Measurements from ENCODE around the gene ZNF274.

DNA sequence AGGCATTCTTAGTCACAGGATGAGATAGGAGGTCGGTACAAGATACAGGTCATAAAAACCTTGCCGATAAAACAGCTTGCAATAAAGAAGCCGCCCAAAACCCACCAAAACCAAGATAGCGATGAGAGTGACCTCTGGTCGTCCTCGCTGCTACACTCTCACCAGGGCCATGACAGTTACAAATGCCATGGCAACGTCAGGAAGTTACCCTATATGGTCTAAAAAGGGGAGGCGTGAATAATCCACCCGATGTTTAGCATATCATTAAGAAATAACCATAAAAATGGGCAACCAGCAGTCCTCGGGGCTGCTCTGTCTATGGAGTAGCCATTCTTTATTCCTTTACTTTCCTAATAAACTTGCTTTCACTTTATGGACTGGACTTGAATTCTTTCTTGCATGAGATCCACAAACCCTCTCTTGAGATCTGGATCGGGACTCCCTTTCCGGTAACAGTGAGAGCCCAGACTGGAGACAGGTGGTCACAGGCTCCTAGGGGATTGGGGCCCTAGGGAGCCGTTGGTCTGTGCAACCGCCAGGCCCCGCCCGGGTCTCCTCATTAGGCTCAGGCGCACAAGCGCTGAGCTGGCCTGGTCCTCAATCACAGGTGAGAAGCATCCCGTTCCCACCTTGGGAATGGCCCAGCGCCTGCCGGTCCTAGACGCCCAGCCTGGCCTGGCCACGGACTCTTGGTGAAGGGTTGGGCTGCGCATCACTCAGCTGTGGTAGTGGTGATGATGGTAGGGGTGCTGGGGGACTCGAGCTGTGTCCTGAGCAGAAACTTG lies 34.9 kb downstream of the ZNF274 start:
- no peak for TF ChIP-seq EP300 (IDR thresholded peaks at IDR 0.05)
- TF ChIP-seq, protein P1, sequence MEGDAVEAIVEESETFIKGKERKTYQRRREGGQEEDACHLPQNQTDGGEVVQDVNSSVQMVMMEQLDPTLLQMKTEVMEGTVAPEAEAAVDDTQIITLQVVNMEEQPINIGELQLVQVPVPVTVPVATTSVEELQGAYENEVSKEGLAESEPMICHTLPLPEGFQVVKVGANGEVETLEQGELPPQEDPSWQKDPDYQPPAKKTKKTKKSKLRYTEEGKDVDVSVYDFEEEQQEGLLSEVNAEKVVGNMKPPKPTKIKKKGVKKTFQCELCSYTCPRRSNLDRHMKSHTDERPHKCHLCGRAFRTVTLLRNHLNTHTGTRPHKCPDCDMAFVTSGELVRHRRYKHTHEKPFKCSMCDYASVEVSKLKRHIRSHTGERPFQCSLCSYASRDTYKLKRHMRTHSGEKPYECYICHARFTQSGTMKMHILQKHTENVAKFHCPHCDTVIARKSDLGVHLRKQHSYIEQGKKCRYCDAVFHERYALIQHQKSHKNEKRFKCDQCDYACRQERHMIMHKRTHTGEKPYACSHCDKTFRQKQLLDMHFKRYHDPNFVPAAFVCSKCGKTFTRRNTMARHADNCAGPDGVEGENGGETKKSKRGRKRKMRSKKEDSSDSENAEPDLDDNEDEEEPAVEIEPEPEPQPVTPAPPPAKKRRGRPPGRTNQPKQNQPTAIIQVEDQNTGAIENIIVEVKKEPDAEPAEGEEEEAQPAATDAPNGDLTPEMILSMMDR (IDR thresholded peaks at IDR 0.05) = no peak

All from esophagus muscularis mucosa (tissue), 3 donors.